Immature natural killer cell (primary cell): ENCODE measurements around the gene TC2N. TPM values are rescaled to one million over a fixed set of nuclear protein-coding genes. Genes with fewer than 3 reads are reported as not detected.
A peak's percentile ranks its signal among the peaks of the same experiment; 100 is the strongest.

Experiments
- DNase-seq, 3 donors: peaks; one replicate each; pipeline ENCODE4 v3.0.0; 2022; ENCODE audit warnings: mixed read lengths in 1 of 3
- H3K27ac Mint-ChIP-seq, 6 donors: one replicate each; pipeline ENCODE4 v1.8.0; 2020; ENCODE audit warnings: mixed read lengths in 6 of 6, mild to moderate bottlenecking in 5 of 6, inconsistent platforms in 4 of 6, moderate library complexity in 3 of 6
- H3K27me3 Mint-ChIP-seq, 3 donors: one replicate each; pipeline ENCODE4 v1.8.0; 2020 to 2021; ENCODE audit warnings: low read depth in 3 of 3, mild to moderate bottlenecking in 3 of 3, mixed read lengths in 3 of 3, moderate library complexity in 3 of 3, inconsistent platforms in 1 of 3
- H3K36me3 Mint-ChIP-seq, 3 donors: one replicate each; pipeline ENCODE4 v1.8.0; 2020; ENCODE audit warnings: mixed read lengths in 3 of 3, inconsistent platforms in 2 of 3, mild to moderate bottlenecking in 2 of 3
- H3K4me1 Mint-ChIP-seq, 2 donors: one replicate each; pipeline ENCODE4 v1.8.0; 2020; ENCODE audit warnings: inconsistent platforms in 2 of 2, mild to moderate bottlenecking in 2 of 2, mixed read lengths in 2 of 2, moderate library complexity in 1 of 2
- H3K4me3 Mint-ChIP-seq, 5 donors: one replicate each; pipeline ENCODE4 v1.8.0; 2020; ENCODE audit warnings: mild to moderate bottlenecking in 5 of 5, mixed read lengths in 5 of 5, inconsistent platforms in 3 of 5, moderate library complexity in 3 of 5
- H3K9me3 Mint-ChIP-seq, 6 donors: one replicate each; pipeline ENCODE4 v1.8.0; 2020; ENCODE audit warnings: mild to moderate bottlenecking in 6 of 6, mixed read lengths in 6 of 6, inconsistent platforms in 4 of 6, moderate library complexity in 3 of 6
- polyA plus RNA-seq, 3 donors: library from polyadenylated mRNA; unstranded; fragments of 300-500 nt; fragmentation: Illumina TruSeq; gene quantifications; one replicate each; pipeline ENCODE4 v1.2.3, GENCODE V29; 2021

TC2N gene
- 100 to 1,000 TPM in 2 of 3 donors, 10 to 100 TPM in 1; 97.4 to 158 (median 112) TPM for polyA plus RNA-seq

GRCh38 chr14:91867316-91867988 is at the start of gene TC2N:
Gene TC2N (minus strand): TSS chr14:91867536. CDS start chr14:91813769, 53,767 bp downstream.
- Mint-ChIP-seq H3K27ac (peak within 1 kb of the TSS; percentile 86 to 98 (median 98)), H3K9me3 (no peaks in the 10 kb centered on the region), H3K4me3 (peak within 1 kb of the TSS; percentile 92 to 99 (median 99)), H3K4me1 (peaks cover 94 to 99% of the 10 kb centered on the region in 2 donors), H3K36me3 (peaks cover 10 to 19% (median 19%) of the 10 kb centered on the region in 3 donors), H3K27me3 (peaks cover 5 to 9% (median 6%) of the 10 kb centered on the region in 3 donors)
- peak; percentile 86 to 89 (median 88) for DNase-seq

- DNase-seq, result no peak
- Mint-ChIP-seq H3K27ac (no peak overlapping the region), H3K4me3 (no peak overlapping the region), H3K36me3 (no peaks in the 10 kb centered on the region), H3K9me3 (no peaks in the 10 kb centered on the region), H3K27me3 (peaks cover 0 to 5% (median 3%) of the 10 kb centered on the region in 3 donors), H3K4me1 (peaks cover 41 to 42% of the 10 kb centered on the region in 2 donors)
Observed at GRCh38 chr14:91912035-91912434, 44.7 kb upstream of the TC2N start.

GRCh38 chr14:91911474-91912032 is 44.2 kb upstream of the TC2N start:
- H3K4me3 Mint-ChIP-seq, result peak overlapping the region in 1 of 5 donors; percentile 23
- no peaks in the 10 kb centered on the region for H3K9me3 Mint-ChIP-seq
- H3K4me1 Mint-ChIP-seq, result peaks cover 42% of the 10 kb centered on the region in 2 donors
- peak; percentile 20 to 43 (median 39) for DNase-seq
- H3K36me3 Mint-ChIP-seq, result no peaks in the 10 kb centered on the region
- peaks cover 0 to 5% (median 3%) of the 10 kb centered on the region in 3 donors for H3K27me3 Mint-ChIP-seq
- H3K27ac Mint-ChIP-seq, result no peak overlapping the region

GRCh38 chr14:91910196-91910595 is 42.9 kb upstream of the TC2N start:
- Mint-ChIP-seq H3K27ac (peak overlapping the region in 4 of 6 donors; percentile 12 to 77 (median 30)), H3K4me1 (peaks cover 42 to 47% of the 10 kb centered on the region in 2 donors), H3K36me3 (no peaks in the 10 kb centered on the region), H3K9me3 (no peaks in the 10 kb centered on the region), H3K27me3 (peaks cover 0 to 5% (median 3%) of the 10 kb centered on the region in 3 donors), H3K4me3 (peak overlapping the region; percentile 4 to 74 (median 49))
- DNase-seq, result no peak

GRCh38 chr14:91906374-91906773 is 39.0 kb upstream of the TC2N start:
- Mint-ChIP-seq H3K27ac (no peak overlapping the region), H3K4me1 (peaks cover 36 to 43% of the 10 kb centered on the region in 2 donors), H3K9me3 (no peaks in the 10 kb centered on the region), H3K36me3 (no peaks in the 10 kb centered on the region), H3K4me3 (no peak overlapping the region), H3K27me3 (peaks cover 0 to 5% (median 3%) of the 10 kb centered on the region in 3 donors)
- no peak for DNase-seq

GRCh38 chr14:91904956-91905645 is 37.8 kb upstream of the TC2N start:
- Mint-ChIP-seq H3K4me3 (no peak overlapping the region), H3K9me3 (no peaks in the 10 kb centered on the region), H3K27me3 (peaks cover 0 to 4% (median 0%) of the 10 kb centered on the region in 3 donors), H3K4me1 (peaks cover 24 to 31% of the 10 kb centered on the region in 2 donors), H3K36me3 (no peaks in the 10 kb centered on the region), H3K27ac (no peak overlapping the region)
- DNase-seq, result no peak

GRCh38 chr14:91904483-91904882 is 37.1 kb upstream of the TC2N start:
- H3K27me3 Mint-ChIP-seq, result peaks cover 0 to 4% (median 0%) of the 10 kb centered on the region in 3 donors
- H3K4me3 Mint-ChIP-seq, result no peak overlapping the region
- no peaks in the 10 kb centered on the region for H3K9me3 Mint-ChIP-seq
- H3K27ac Mint-ChIP-seq, result no peak overlapping the region
- H3K36me3 Mint-ChIP-seq, result no peaks in the 10 kb centered on the region
- peaks cover 18 to 25% of the 10 kb centered on the region in 2 donors for H3K4me1 Mint-ChIP-seq
- DNase-seq, result no peak

- H3K4me1 Mint-ChIP-seq, result peaks cover 11 to 14% of the 10 kb centered on the region in 2 donors
- H3K27ac Mint-ChIP-seq, result no peak overlapping the region
- no peak for DNase-seq
- no peaks in the 10 kb centered on the region for H3K36me3 Mint-ChIP-seq
- H3K4me3 Mint-ChIP-seq, result no peak overlapping the region
- no peaks in the 10 kb centered on the region for H3K9me3 Mint-ChIP-seq
- peaks cover 0 to 2% (median 0%) of the 10 kb centered on the region in 3 donors for H3K27me3 Mint-ChIP-seq
Observed at GRCh38 chr14:91903070-91903469, 35.7 kb upstream of the TC2N start.

GRCh38 chr14:91902336-91902735 is 35.0 kb upstream of the TC2N start:
- Mint-ChIP-seq H3K36me3 (no peaks in the 10 kb centered on the region), H3K27ac (no peak overlapping the region)

GRCh38 chr14:91901449-91902226 is 34.3 kb upstream of the TC2N start:
- peaks cover 0 to 2% (median 0%) of the 10 kb centered on the region in 3 donors for H3K27me3 Mint-ChIP-seq
- H3K36me3 Mint-ChIP-seq, result no peaks in the 10 kb centered on the region
- no peaks in the 10 kb centered on the region for H3K9me3 Mint-ChIP-seq
- peaks cover 0 to 5% of the 10 kb centered on the region in 2 donors for H3K4me1 Mint-ChIP-seq
- no peak for DNase-seq
- H3K4me3 Mint-ChIP-seq, result no peak overlapping the region
- no peak overlapping the region for H3K27ac Mint-ChIP-seq

More at GRCh38 chr14:91902336-91902735, 35.0 kb upstream of the TC2N start:
- H3K4me1 Mint-ChIP-seq, result peaks cover 4 to 8% of the 10 kb centered on the region in 2 donors
- H3K27me3 Mint-ChIP-seq, result peaks cover 0 to 2% (median 0%) of the 10 kb centered on the region in 3 donors
- no peak overlapping the region for H3K4me3 Mint-ChIP-seq
- H3K9me3 Mint-ChIP-seq, result no peaks in the 10 kb centered on the region
- no peak for DNase-seq

GRCh38 chr14:91899806-91900205 is 32.5 kb upstream of the TC2N start:
- Mint-ChIP-seq H3K9me3 (no peaks in the 10 kb centered on the region), H3K4me3 (no peak overlapping the region), H3K27ac (no peak overlapping the region), H3K36me3 (no peaks in the 10 kb centered on the region), H3K4me1 (no peaks in the 10 kb centered on the region), H3K27me3 (peaks cover 0 to 2% (median 0%) of the 10 kb centered on the region in 3 donors)
- DNase-seq, result no peak

GRCh38 chr14:91899213-91899612 is 31.9 kb upstream of the TC2N start:
- Mint-ChIP-seq H3K4me3 (no peak overlapping the region), H3K27me3 (peaks cover 0 to 2% (median 0%) of the 10 kb centered on the region in 3 donors), H3K4me1 (no peaks in the 10 kb centered on the region), H3K9me3 (no peaks in the 10 kb centered on the region), H3K27ac (no peak overlapping the region), H3K36me3 (no peaks in the 10 kb centered on the region)
- no peak for DNase-seq

- Mint-ChIP-seq H3K9me3 (no peaks in the 10 kb centered on the region), H3K27me3 (peaks cover 0 to 2% (median 0%) of the 10 kb centered on the region in 3 donors), H3K4me1 (peaks cover 4 to 5% of the 10 kb centered on the region in 2 donors), H3K27ac (no peak overlapping the region), H3K36me3 (no peaks in the 10 kb centered on the region), H3K4me3 (no peak overlapping the region)
- no peak for DNase-seq
Observed at GRCh38 chr14:91898372-91898771, 31.0 kb upstream of the TC2N start.
